Sigmoid colon (tissue), 7 donors: ENCODE results near the gene MSLN. TPM values are rescaled to one million over a fixed set of nuclear protein-coding genes. Genes with fewer than 3 reads are reported as not detected.

Experiments used
- DNase-seq: peaks from one replicate; pipeline ENCODE4 v3.0.0-alpha.2; 2019
- H3K27ac ChIP-seq, 4 donors: fragments of 200-600 bp; sonication (generic); one replicate each; pipeline ENCODE4 v1.5.1; 2016 to 2019; ENCODE audit warnings: mild to moderate bottlenecking in 1 of 4
- H3K27me3 ChIP-seq, 3 donors: fragments of 200-600 bp; sonication (generic); one replicate each; pipeline ENCODE4 v1.5.1; 2019; ENCODE audit warnings: mild to moderate bottlenecking in 1 of 3
- H3K36me3 ChIP-seq, 4 donors: fragments of 200-600 bp; sonication (generic); one replicate each; pipeline ENCODE4 v1.5.1; 2016 to 2019
- H3K4me1 ChIP-seq, 4 donors: fragments of 200-600 bp; sonication (generic); one replicate each; pipeline ENCODE4 v1.5.1; 2017 to 2019
- H3K4me3 ChIP-seq, 4 donors: fragments of 200-600 bp; sonication (generic); one replicate each; pipeline ENCODE4 v1.5.1; 2017 to 2019; ENCODE audit warnings: mild to moderate bottlenecking in 2 of 4, moderate library complexity in 1 of 4
- H3K9me3 ChIP-seq, 4 donors: fragments of 200-600 bp in 3 of 4; sonication (generic) in 3 of 4; one replicate each; pipeline versions ENCODE4 v1.5.1 to v1.6.1; 2013 to 2019
- CTCF ChIP-seq, 4 experiments: fragments of 450-650 bp in 3 of 4; fragments of 200-600 bp in 1 of 4; IDR thresholded peaks; one replicate each; pipeline ENCODE4 v1.5.1; 2016 to 2019; ENCODE audit warnings: antibody characterized with exemption in 4 of 4, mild to moderate bottlenecking in 3 of 4, moderate library complexity in 2 of 4
- EP300 ChIP-seq, 4 donors: sonication (generic); formaldehyde crosslinking; IDR thresholded peaks; one replicate each; pipeline ENCODE4 v1.6.1; 2017; ENCODE audit warnings: antibody characterized with exemption in 4 of 4
- POLR2A ChIP-seq, 2 donors: fragments of 450-650 bp; IDR thresholded peaks; one replicate each; pipeline ENCODE4 v1.6.1; 2016; ENCODE audit warnings: antibody characterized with exemption in 2 of 2, mild to moderate bottlenecking in 2 of 2, moderate library complexity in 2 of 2
- POLR2AphosphoS5 ChIP-seq, 4 donors: sonication (generic); formaldehyde crosslinking; IDR thresholded peaks; one replicate each; pipeline ENCODE4 v1.6.1; 2017; ENCODE audit warnings: antibody characterized with exemption in 4 of 4
- WGBS, 2 donors: extraction: QIAGEN DNeasy Blood & Tissue Kit; methylation state at CpG; one replicate each; pipeline ENCODE4 v1.1.7; 2013; 5-methylcytosine and 5-hydroxymethylcytosine counted together
- intact Hi-C: fragments of 100-400 bp; cut with DNase I; formaldehyde crosslinking; loops from one replicate; pipeline ENCODE4 v1.15.1; 2023
- polyA plus RNA-seq, 3 donors: library from polyadenylated mRNA; stranded (reverse); fragments of 200-250 nt; gene quantifications; one replicate each; pipeline ENCODE4 v1.2.3, GENCODE V29; 2013
- total RNA-seq, 4 donors: library from RNA; depleted of rRNA; stranded (reverse); fragments of >200 nt; gene quantifications; one replicate each; pipeline ENCODE4 v1.1.0, GENCODE V29; 2016
- donor health status: healthy with polysubstance abuse.
- donor health status: Bipolar disorder and iron deficiency.
- donor health status: healthy.

MSLN gene
- total and polyA plus RNA-seq, 7 donors: 0.54 to 3.5 (median 1.2) TPM; not detected in 3

GRCh38 chr16:764848-765487 lies 4.4 kb downstream of the MSLN start:
- no peak overlapping the region for H3K4me3 ChIP-seq
- peaks cover 0 to 28% (median 0%) of the 10 kb centered on the region in 3 donors for H3K27me3 ChIP-seq
- H3K4me1 ChIP-seq: no peaks in the 10 kb centered on the region
- H3K36me3 ChIP-seq: no peaks in the 10 kb centered on the region
- 75 to 90% methylated on average over 38 of the region's 38 CpGs for WGBS, 2 donors
- H3K9me3 ChIP-seq: no peaks in the 10 kb centered on the region
- no peak overlapping the region for H3K27ac ChIP-seq
- TF ChIP-seq POLR2A (IDR thresholded peaks at IDR 0.05): no peak
- no peak for TF ChIP-seq EP300 (IDR thresholded peaks at IDR 0.05)
- TF ChIP-seq CTCF (IDR thresholded peaks at IDR 0.05): no peak
- no peak for TF ChIP-seq POLR2AphosphoS5 (IDR thresholded peaks at IDR 0.05)
- no peak for DNase-seq
- intact Hi-C loops: no loop called here

- 88 to 94% methylated on average over 29 of the region's 29 CpGs for WGBS, 2 donors
- Histone ChIP-seq H3K36me3 (no peaks in the 10 kb centered on the region), H3K4me3 (no peak overlapping the region), H3K27ac (no peak overlapping the region), H3K4me1 (no peaks in the 10 kb centered on the region), H3K9me3 (no peaks in the 10 kb centered on the region), H3K27me3 (peaks cover 0 to 28% (median 0%) of the 10 kb centered on the region in 3 donors)
- DNase-seq: no peak
- TF ChIP-seq EP300 (IDR thresholded peaks at IDR 0.05) (no peak), CTCF (IDR thresholded peaks at IDR 0.05) (no peak), POLR2A (IDR thresholded peaks at IDR 0.05) (no peak), POLR2AphosphoS5 (IDR thresholded peaks at IDR 0.05) (no peak)
- intact Hi-C loops: no loop called here
These were observed 4.9 kb downstream of the MSLN start for GRCh38 chr16:765488-765865.

- Histone ChIP-seq H3K36me3 (no peaks in the 10 kb centered on the region), H3K4me1 (no peaks in the 10 kb centered on the region), H3K9me3 (no peaks in the 10 kb centered on the region), H3K27me3 (peaks cover 0 to 28% (median 0%) of the 10 kb centered on the region in 3 donors), H3K4me3 (no peak overlapping the region), H3K27ac (no peak overlapping the region)
- TF ChIP-seq POLR2A (IDR thresholded peaks at IDR 0.05): no peak
- no peak for TF ChIP-seq EP300 (IDR thresholded peaks at IDR 0.05)
- no peak for TF ChIP-seq CTCF (IDR thresholded peaks at IDR 0.05)
- TF ChIP-seq POLR2AphosphoS5 (IDR thresholded peaks at IDR 0.05): no peak
- WGBS, 2 donors: 75 to 90% methylated on average over 29 of the region's 29 CpGs
- DNase-seq: no peak
- intact Hi-C loops: no loop called here
These were observed 5.7 kb downstream of the MSLN start for GRCh38 chr16:766008-766819.

GRCh38 chr16:766820-767640 lies 6.5 kb downstream of the MSLN start:
- WGBS, 2 donors: 62 to 67% methylated on average over 38 of the region's 48 CpGs
- TF ChIP-seq POLR2A (IDR thresholded peaks at IDR 0.05) (no peak), EP300 (IDR thresholded peaks at IDR 0.05) (no peak), CTCF (IDR thresholded peaks at IDR 0.05) (no peak), POLR2AphosphoS5 (IDR thresholded peaks at IDR 0.05) (no peak)
- intact Hi-C loops: no loop called here
- DNase-seq: no peak
- Histone ChIP-seq H3K4me3 (no peak overlapping the region), H3K27ac (no peak overlapping the region), H3K9me3 (no peaks in the 10 kb centered on the region), H3K27me3 (peaks cover 0 to 23% (median 0%) of the 10 kb centered on the region in 3 donors), H3K36me3 (no peaks in the 10 kb centered on the region), H3K4me1 (no peaks in the 10 kb centered on the region)
